Stimulated activated CD4-positive, alpha-beta T cell treated with anti-CD3 and anti-CD28 coated beads, Interleukin-15, amount 100 ng/mL, for 1 hour (primary cell): ENCODE results near the gene RFC5.
"Not testable (repeated sequence)": the region's sequence is repeated elsewhere in the genome, so short reads cannot be mapped to it uniquely, and the experiment has no call there.

Source experiments
- DNase-seq, 2 donors: peaks; one replicate each; pipeline ENCODE4 v3.0.0-alpha.2; 2020; ENCODE audit warnings: low read depth in 1 of 2, low spot score in 1 of 2

Gene RFC5

GRCh38 chr12:118016424-118017264 is at the start of gene RFC5:
Gene RFC5 (plus strand): TSS chr12:118016703. CDS start chr12:118016828, 125 bp downstream.
- DNase-seq, result peak; percentile 95 to 96

- no peak for DNase-seq
Observed at GRCh38 chr12:117967043-117967442, 49.5 kb upstream of the RFC5 start.

- DNase-seq, result no peak
Observed at GRCh38 chr12:117967512-117967911, 49.0 kb upstream of the RFC5 start.

- DNase-seq, result no peak
Observed at GRCh38 chr12:117968151-117968789, 48.2 kb upstream of the RFC5 start.

GRCh38 chr12:117968826-117969659 is 47.5 kb upstream of the RFC5 start, which contains the start of gene KSR2:
Gene KSR2 (minus strand): TSS chr12:117968990. CDS start chr12:117968255, 735 bp downstream.
- DNase-seq, result peak in 1 of 2 donors; percentile 43

- no peak for DNase-seq
Observed at GRCh38 chr12:117970334-117970733, 46.2 kb upstream of the RFC5 start.

GRCh38 chr12:117972301-117972700 is 44.2 kb upstream of the RFC5 start:
- no peak for DNase-seq

- no peak for DNase-seq
Observed at GRCh38 chr12:117975006-117975405, 41.5 kb upstream of the RFC5 start.

- no peak for DNase-seq
Observed at GRCh38 chr12:117977373-117977772, 39.1 kb upstream of the RFC5 start.

GRCh38 chr12:117980616-117981015 is 35.9 kb upstream of the RFC5 start:
- DNase-seq, result no peak

- no peak for DNase-seq
Observed at GRCh38 chr12:117981267-117981666, 35.2 kb upstream of the RFC5 start.

- no peak for DNase-seq
Observed at GRCh38 chr12:117985182-117985581, 31.3 kb upstream of the RFC5 start.

GRCh38 chr12:117986705-117987469 is 29.6 kb upstream of the RFC5 start:
- no peak for DNase-seq

- no peak for DNase-seq
Observed at GRCh38 chr12:117994551-117995438, 21.7 kb upstream of the RFC5 start.

GRCh38 chr12:117998719-117999118 is 17.8 kb upstream of the RFC5 start:
- no peak for DNase-seq

- not testable (repeated sequence) for DNase-seq
Observed at GRCh38 chr12:117999806-118000205, 16.7 kb upstream of the RFC5 start.

GRCh38 chr12:118010903-118011302 is 5.6 kb upstream of the RFC5 start:
- DNase-seq, result no peak

GRCh38 chr12:118011377-118011776 is 5.1 kb upstream of the RFC5 start:
- no peak for DNase-seq

- no peak for DNase-seq
Observed at GRCh38 chr12:118011961-118012360, 4.5 kb upstream of the RFC5 start.

- no peak for DNase-seq
Observed at GRCh38 chr12:118013283-118013682, 3.2 kb upstream of the RFC5 start.
